NCI-H748 treated with DMSO at 0.1 percent for 48 hours (cell line): ENCODE data around the gene TWNK.
"Not testable (repeated sequence)": the region's sequence is repeated elsewhere in the genome, so short reads cannot be mapped to it uniquely, and the experiment has no call there.

Source experiments
- DNase-seq: peaks from one replicate; lab custom pipeline; 2025; lab: John Stamatoyannopoulos, UW

TWNK gene

GRCh38 chr10:101030496-101031127, 43.3 kb downstream of the TWNK start:
- DNase-seq = no peak

- peak; percentile 56 for DNase-seq
Measured at GRCh38 chr10:101031128-101031795, 43.9 kb downstream of the TWNK start, which contains the start of the genes PDZD7 and SFXN3. PDZD7 (minus strand) TSS chr10:101031129; CDS start chr10:101030219, 910 bp downstream. SFXN3 (plus strand) TSS chr10:101031234; CDS start chr10:101034695, 3,461 bp downstream.

GRCh38 chr10:101031796-101032636, 44.7 kb downstream of the TWNK start:
- DNase-seq = peak; percentile 15

- DNase-seq = no peak
Measured at GRCh38 chr10:101032637-101033224, 45.4 kb downstream of the TWNK start.

- DNase-seq = no peak
Measured at GRCh38 chr10:101033276-101033675, 45.9 kb downstream of the TWNK start.

- not testable (repeated sequence) for DNase-seq
Measured at GRCh38 chr10:101034404-101034803, 47.1 kb downstream of the TWNK start.

- no peak for DNase-seq
Measured at GRCh38 chr10:101035314-101035713, 48.0 kb downstream of the TWNK start.

GRCh38 chr10:101035916-101036702, 48.8 kb downstream of the TWNK start:
- DNase-seq = no peak

GRCh38 chr10:101036726-101037125, 49.4 kb downstream of the TWNK start:
- DNase-seq = no peak

- no peak for DNase-seq
Measured at GRCh38 chr10:101038484-101038883, 51.1 kb downstream of the TWNK start.

- DNase-seq = no peak
Measured at GRCh38 chr10:101040061-101040460, 52.7 kb downstream of the TWNK start.

GRCh38 chr10:101040851-101041250, 53.5 kb downstream of the TWNK start:
- no peak for DNase-seq

GRCh38 chr10:101041252-101041761, 54.0 kb downstream of the TWNK start:
- DNase-seq = peak; percentile 37

- DNase-seq = no peak
Measured at GRCh38 chr10:101042118-101042517, 54.8 kb downstream of the TWNK start.

- peak; percentile 88 for DNase-seq
Measured at GRCh38 chr10:101042667-101043362, 55.5 kb downstream of the TWNK start.

- DNase-seq = no peak
Measured at GRCh38 chr10:101043363-101043707, 56.0 kb downstream of the TWNK start.
